Measurements from ENCODE around the gene PTH2. TPM values are rescaled to one million over a fixed set of nuclear protein-coding genes. Genes with fewer than 3 reads are reported as not detected.

The PTH2 gene
- total and polyA plus RNA-seq, 10 of the 15 experiments (the other 5 are each of a cell fraction or from before 2014, with no cell fraction given): not detected

DNA sequence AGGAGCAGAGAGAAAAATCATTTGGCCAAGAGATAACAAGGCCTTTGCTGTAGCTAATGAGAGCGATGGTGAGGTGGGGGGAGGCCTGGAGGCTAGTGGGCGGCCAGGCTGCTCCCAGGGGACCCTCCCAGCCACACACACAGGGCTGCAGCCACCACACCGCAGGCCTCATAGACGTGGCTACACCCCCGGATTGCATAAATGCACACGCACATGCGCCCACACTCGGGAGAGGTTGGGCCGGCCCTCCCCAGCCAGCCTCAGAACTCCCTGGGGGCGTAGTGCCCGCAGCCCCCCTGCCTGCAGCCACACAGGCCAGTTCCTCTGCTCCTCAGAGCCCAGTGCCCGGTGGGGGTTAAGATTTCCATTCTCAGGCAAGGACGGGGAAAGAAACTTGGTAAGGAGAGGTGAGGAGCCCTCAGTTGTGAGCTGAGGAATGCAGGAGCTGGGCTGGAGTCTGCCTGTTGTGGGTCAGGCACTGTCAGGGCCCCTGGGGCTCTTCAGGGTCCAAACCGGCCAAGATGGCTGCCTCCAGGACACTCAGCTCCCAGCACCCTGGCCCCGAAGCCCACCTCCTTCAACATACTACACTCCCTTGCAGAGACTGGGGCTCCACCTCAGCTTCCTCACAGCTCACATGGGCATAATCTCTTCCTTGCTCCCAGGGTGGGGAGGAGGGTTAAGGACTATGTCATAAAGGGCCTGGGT is 8.0 kb downstream of the PTH2 start (continued):
- TF ChIP-seq MTA3 (IDR thresholded peaks at IDR 0.05; ENCODE audit: borderline replicate concordance, low read length) (peak; percentile 35; the same call in 1 of the 2 replicates), ZBED1 (IDR thresholded peaks at IDR 0.05; ENCODE audit: borderline replicate concordance) (no peak), BMI1 (IDR thresholded peaks at IDR 0.05; ENCODE audit: borderline replicate concordance) (peak; percentile 81), POLR2AphosphoS5 (IDR thresholded peaks at IDR 0.05; ENCODE audit: low read length) (no peak), ZNF207 (IDR thresholded peaks at IDR 0.05; ENCODE audit: borderline replicate concordance) (no peak), SIN3A (IDR thresholded peaks at IDR 0.05; ENCODE audit: low read depth, low read length) (no peak), RUNX3 (IDR thresholded peaks at IDR 0.05; ENCODE audit: low read length) (peak; percentile 93), SREBF2 (IDR thresholded peaks at IDR 0.05; ENCODE audit: low read length) (no peak), SREBF1 (IDR thresholded peaks at IDR 0.05; ENCODE audit: low read length) (no peak), TCF7 (IDR thresholded peaks at IDR 0.05; ENCODE audit: borderline replicate concordance) (no peak), POLR2A (IDR thresholded peaks at IDR 0.05; ENCODE audit: low read depth, low read length) (no peak), TBL1XR1 (IDR thresholded peaks at IDR 0.05; ENCODE audit: low read depth, low read length) (peak; percentile 74), SMARCA5 (IDR thresholded peaks at IDR 0.05) (no peak), CEBPB (IDR thresholded peaks at IDR 0.05; ENCODE audit: borderline replicate concordance in 1 of 2, low read depth in 2 of 2, low read length in 2 of 2) (no peak), HSF1 (IDR thresholded peaks at IDR 0.05; ENCODE audit: low read depth, low read length) (no peak), CREM (IDR thresholded peaks at IDR 0.05; ENCODE audit: low read depth) (peak; percentile 92), CBX3 (IDR thresholded peaks at IDR 0.05; ENCODE audit: borderline replicate concordance, low read depth) (no peak), KAT2A (conservative IDR thresholded peaks at IDR 0.05; ENCODE audit: control insufficient read depth, low read depth, low read length) (no peak), BCL11A (IDR thresholded peaks at IDR 0.05; ENCODE audit: low read depth, low read length) (peak; percentile 97), HDAC6 (IDR thresholded peaks at IDR 0.05; ENCODE audit: unreplicated experiment) (no peak), HDGF (IDR thresholded peaks at IDR 0.05) (0 out of 2 replicates have a peak, but pooled peaks have one; percentile 40), POLR2AphosphoS2 (IDR thresholded peaks at IDR 0.05; ENCODE audit: low read depth, low read length) (no peak), SP1 (IDR thresholded peaks at IDR 0.05; ENCODE audit: low read depth, low read length) (peak; percentile 86), CBX5 (IDR thresholded peaks at IDR 0.05; ENCODE audit: low read depth) (no peak)
- TF ChIP-seq, protein P1, sequence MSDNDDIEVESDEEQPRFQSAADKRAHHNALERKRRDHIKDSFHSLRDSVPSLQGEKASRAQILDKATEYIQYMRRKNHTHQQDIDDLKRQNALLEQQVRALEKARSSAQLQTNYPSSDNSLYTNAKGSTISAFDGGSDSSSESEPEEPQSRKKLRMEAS (IDR thresholded peaks at IDR 0.05; ENCODE audit: low read depth, low read length): no peak
- TF ChIP-seq, protein P2, sequence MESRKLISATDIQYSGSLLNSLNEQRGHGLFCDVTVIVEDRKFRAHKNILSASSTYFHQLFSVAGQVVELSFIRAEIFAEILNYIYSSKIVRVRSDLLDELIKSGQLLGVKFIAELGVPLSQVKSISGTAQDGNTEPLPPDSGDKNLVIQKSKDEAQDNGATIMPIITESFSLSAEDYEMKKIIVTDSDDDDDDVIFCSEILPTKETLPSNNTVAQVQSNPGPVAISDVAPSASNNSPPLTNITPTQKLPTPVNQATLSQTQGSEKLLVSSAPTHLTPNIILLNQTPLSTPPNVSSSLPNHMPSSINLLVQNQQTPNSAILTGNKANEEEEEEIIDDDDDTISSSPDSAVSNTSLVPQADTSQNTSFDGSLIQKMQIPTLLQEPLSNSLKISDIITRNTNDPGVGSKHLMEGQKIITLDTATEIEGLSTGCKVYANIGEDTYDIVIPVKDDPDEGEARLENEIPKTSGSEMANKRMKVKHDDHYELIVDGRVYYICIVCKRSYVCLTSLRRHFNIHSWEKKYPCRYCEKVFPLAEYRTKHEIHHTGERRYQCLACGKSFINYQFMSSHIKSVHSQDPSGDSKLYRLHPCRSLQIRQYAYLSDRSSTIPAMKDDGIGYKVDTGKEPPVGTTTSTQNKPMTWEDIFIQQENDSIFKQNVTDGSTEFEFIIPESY (IDR thresholded peaks at IDR 0.05): no peak
- TF ChIP-seq, protein P3, sequence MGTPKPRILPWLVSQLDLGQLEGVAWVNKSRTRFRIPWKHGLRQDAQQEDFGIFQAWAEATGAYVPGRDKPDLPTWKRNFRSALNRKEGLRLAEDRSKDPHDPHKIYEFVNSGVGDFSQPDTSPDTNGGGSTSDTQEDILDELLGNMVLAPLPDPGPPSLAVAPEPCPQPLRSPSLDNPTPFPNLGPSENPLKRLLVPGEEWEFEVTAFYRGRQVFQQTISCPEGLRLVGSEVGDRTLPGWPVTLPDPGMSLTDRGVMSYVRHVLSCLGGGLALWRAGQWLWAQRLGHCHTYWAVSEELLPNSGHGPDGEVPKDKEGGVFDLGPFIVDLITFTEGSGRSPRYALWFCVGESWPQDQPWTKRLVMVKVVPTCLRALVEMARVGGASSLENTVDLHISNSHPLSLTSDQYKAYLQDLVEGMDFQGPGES (IDR thresholded peaks at IDR 0.05): no peak
- TF ChIP-seq, protein P4, sequence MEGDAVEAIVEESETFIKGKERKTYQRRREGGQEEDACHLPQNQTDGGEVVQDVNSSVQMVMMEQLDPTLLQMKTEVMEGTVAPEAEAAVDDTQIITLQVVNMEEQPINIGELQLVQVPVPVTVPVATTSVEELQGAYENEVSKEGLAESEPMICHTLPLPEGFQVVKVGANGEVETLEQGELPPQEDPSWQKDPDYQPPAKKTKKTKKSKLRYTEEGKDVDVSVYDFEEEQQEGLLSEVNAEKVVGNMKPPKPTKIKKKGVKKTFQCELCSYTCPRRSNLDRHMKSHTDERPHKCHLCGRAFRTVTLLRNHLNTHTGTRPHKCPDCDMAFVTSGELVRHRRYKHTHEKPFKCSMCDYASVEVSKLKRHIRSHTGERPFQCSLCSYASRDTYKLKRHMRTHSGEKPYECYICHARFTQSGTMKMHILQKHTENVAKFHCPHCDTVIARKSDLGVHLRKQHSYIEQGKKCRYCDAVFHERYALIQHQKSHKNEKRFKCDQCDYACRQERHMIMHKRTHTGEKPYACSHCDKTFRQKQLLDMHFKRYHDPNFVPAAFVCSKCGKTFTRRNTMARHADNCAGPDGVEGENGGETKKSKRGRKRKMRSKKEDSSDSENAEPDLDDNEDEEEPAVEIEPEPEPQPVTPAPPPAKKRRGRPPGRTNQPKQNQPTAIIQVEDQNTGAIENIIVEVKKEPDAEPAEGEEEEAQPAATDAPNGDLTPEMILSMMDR (IDR thresholded peaks at IDR 0.05 in 2 of 3, conservative IDR thresholded peaks at IDR 0.05 in 1 of 3; ENCODE audit: control insufficient read depth in 2 of 3, extremely low read depth in 1 of 3, insufficient read depth in 1 of 3, low read depth in 3 of 3, low read length in 3 of 3): no peak

Data from GM12878 (cell line).